Stimulated activated CD8-positive, alpha-beta memory T cell treated with anti-CD3 and anti-CD28 coated beads, Interleukin-4, amount 100 ng/mL, for 48 hours (primary cell): ENCODE results near the gene GLOD4.
A peak's percentile ranks its signal among the peaks of the same experiment; 100 is the strongest.

Source experiments
- DNase-seq: peaks from one replicate; pipeline ENCODE4 v3.0.0-alpha.2; 2020

The GLOD4 gene

DNA sequence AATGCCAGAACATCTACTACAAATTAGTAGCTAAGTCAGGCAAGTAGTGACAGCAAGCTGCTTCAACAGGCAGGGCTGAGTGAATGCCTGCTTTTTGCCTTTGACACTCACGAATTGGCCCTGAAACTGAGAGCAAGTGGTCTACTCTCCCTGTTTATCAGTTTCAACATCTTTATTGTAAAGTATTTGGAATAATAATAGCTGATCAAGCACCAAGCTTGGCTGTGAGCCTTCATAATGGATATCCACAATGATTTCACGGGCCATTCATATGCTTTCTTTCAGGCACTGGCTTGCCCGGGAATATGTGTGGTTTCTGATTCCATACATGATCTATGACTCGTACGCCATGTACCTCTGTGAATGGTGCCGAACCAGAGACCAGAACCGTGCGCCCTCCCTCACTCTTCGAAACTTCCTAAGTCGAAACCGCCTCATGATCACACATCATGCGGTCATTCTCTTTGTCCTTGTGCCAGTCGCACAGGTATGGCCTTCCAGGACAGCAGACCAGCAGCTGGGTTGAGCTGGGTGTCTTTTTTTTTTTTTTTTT is 44.4 kb downstream of the GLOD4 start:
- DNase-seq = no peak

DNA sequence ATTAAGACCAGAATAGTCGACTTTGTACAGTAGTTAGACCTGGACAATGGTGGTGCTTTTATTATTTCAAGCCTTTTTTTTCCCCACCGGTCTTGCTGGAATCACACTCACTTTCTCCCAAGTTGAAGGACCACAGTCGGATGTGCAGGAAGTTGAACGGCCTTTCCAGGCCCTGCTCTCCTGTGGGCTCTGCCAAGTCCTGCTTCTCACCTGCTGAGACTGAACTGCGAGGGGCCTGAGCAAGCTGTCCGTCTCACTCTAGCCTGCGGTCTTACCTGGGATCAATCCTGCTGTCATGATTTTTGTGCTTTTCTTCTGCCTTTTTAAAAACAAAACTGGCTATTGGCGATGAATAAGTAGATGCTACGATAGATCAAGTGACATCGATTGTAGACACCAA is 48.3 kb downstream of the GLOD4 start:
- no peak for DNase-seq

DNA sequence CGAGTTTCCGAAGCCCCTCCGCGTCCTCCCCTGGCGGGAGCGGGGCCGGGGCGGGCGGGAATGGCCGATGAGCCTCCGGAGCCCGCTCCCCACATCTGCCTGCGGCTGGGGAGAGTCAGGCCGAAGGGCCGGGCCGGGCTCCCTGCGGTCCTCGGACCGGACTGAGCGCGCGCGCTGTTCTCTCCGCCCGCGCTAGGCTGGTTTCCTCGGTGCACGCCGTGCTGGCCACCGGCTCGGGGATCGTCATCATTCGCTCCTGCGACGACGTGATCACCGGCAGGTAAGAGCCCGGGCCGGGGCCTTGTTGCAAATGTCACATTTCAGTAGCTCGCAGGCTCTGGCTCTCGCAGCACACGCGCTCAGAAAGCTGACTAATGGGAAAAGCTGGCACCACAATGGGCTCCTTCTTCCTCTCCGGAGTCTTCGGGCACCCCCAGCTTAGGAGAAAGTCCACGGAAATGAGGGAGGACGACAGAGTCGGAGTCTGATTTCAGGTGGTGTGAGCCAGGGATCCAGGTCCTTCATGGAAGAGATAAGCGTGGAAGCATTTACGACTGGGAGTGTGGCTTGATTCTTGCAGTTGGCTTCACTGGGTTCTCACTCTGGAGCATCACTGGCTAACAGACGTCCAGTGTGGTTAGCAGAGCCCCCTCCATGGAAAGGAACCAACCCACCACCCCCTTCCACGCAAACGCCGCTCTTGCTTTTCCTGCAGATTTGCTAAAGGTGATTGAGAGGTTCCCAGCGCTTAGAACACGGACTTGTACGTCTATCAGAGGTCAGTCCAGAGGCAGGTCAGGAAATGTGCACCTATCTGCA is 49.0 kb downstream of the GLOD4 start:
- DNase-seq = peak; percentile 65

DNA sequence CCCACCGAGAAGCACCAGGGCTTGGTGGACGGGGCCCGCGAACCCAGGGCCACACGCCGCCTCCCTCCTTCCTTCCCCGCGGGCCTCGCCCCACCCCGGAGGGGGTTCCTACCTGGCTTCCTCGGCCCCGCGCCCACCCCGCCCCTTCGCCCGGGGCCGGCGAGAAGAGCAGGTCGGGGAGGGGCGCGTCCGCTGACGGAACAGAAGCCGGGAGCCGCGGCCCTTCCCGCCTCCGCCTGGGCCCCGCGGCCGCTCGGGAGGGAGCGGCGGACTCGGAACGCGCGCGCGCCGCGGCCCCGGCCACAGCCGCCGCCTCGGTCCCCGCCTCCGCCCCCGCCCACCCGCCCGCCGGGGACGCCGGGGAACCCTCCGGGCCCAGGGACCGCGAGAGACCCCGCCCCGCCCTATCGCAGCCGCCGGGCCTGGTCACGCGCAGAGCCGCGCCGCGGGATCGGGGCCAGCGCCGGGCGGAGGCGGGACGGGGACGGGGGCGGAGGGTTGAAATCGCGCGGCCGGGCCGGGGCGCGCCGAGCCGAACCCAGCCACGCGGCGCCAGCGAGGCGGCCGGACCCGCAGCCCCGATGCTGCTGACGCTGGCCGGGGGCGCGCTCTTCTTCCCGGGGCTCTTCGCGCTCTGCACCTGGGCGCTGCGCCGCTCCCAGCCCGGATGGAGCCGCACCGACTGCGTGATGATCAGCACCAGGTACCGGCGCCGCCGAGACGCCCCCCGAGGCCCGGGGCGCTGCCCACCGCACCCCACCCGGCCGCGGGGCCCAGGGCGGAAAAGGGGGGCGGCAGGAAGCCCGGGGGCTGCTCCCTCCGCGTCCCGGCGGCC is 49.8 kb downstream of the GLOD4 start, which contains the start of gene TLCD3A:
Gene TLCD3A, plus strand, starts transcription at position 530 of the 835 bp plus-strand sequence. Its CDS starts 52 bp downstream, at position 582.
- DNase-seq = peak; percentile 74

DNA sequence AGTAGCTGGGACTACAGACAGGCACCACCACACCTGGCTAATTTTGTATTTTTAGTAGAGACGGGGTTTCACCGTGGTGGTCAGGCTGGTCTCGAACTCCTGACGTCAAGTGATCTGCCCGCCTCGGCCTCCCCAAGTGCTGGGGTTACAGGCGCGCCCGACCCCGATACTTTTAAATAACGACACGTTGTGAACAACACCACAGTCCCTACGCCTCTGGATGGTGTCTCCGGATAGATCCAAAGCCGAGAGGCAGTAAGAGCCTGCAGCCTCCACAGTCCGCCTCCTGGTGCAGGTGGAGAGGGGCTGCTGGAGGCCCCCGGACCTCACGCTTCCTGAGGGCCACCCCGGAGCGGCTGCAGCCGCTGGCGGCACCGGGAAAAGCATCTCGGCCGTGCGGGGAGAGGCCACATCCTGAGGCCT is 50.4 kb downstream of the GLOD4 start:
- DNase-seq = no peak

DNA sequence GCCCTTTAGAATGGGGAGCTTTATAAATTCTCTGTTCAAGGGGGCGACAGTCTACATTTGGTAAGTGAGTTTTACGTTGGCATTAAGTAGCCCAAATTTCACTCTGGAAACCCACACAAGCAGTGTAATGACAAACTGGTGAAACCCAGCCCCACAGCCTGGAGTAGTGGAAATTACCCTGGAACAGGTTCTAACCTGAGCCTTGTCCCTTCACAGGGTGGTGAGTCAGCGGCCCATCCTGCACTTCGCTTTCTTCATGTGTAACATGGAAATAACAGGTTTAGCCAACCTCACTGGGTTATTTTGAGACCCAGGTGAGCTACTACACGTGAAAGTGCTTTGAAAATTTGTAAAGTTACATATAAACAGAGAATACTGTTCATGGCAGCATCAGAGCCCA is 53.2 kb downstream of the GLOD4 start:
- no peak for DNase-seq

DNA sequence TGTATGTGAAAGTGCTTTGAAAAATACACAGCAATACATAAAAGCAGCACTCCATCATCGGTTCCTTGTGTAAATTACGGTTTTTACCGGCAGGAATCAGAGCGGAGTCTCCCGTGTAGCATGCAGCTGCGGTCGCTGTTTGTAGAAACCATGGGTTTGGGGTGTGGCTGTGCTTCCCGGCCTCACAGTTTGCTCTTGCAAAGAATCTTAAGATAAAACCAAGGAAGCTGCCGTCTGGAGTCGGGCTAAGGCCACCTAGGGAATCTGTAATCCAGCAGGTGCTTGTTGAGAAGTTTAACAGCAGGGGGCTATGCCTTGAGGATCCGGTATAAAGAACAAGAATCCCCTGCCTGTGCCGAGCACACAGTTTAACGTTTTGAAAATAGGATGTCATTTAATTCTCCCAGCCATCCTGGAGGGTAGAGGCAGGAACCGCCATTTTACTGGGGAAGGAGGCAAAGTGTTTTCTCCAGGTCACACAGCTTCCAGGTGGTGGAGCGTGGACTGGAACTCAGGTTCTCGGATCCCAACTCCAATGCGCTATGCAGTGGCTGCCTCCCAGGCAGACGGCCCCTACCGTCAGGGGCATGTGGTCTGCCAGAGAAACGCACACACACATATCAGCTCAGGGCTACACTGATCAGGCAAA is 55.7 kb downstream of the GLOD4 start:
- DNase-seq = no peak

DNA sequence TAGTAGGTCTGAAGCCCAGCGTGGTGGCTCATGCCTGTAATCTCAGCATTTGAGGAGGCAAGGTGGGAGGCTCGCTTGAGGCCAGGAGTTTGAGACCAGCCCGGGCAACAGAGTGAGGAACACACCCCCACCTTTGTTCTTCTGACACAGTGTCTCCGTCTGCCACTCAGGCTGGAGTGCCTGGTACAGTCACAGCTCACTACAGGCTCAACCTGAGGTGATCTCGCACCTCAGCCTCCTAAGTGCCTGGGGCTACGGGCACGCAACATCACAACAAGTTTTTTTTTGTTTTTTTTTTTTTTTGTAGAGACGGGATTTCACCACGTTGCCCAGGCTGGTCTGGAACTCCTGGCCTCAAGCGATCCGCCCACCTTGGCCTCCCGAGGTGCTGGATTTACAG is 56.3 kb downstream of the GLOD4 start:
- no peak for DNase-seq

DNA sequence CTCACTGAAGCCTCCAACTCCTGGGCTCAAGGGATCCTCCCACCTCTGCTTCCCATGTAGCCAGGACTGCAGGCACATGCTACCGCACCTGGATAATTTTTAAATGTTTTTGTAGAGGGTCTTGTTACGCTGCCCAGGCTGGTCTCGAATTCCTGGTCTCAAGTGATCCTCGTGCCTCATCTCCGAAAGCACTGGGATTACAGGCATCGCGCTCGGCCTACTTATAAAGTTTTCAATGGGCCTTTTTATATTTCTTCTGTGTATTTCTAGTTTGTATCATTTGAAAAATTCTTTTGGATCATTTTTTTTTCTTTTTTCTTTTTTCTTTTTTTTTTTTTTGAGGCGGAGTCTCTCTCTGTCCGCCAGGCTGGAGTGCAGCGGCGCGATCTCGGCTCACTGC is 57.0 kb downstream of the GLOD4 start:
- no peak for DNase-seq

DNA sequence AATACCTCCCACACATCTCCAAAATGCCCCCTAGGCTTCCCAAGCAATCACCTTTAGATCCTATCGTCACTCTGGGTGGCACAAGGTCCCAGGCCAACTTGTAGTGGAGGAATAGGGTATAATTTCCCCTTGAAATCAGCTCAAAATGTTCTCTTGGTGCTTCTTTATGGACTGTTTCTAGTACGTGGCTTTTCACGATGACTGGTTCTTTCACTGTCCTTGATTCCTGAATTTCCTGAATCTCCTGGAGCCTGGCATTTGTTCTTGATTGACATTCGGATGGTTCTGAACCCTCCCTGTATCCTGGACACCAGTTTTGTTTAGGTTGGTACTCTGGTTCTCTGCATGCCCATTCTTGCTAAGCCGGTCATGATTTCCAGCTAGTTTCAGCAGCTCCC is 60.5 kb downstream of the GLOD4 start:
- no peak for DNase-seq

DNA sequence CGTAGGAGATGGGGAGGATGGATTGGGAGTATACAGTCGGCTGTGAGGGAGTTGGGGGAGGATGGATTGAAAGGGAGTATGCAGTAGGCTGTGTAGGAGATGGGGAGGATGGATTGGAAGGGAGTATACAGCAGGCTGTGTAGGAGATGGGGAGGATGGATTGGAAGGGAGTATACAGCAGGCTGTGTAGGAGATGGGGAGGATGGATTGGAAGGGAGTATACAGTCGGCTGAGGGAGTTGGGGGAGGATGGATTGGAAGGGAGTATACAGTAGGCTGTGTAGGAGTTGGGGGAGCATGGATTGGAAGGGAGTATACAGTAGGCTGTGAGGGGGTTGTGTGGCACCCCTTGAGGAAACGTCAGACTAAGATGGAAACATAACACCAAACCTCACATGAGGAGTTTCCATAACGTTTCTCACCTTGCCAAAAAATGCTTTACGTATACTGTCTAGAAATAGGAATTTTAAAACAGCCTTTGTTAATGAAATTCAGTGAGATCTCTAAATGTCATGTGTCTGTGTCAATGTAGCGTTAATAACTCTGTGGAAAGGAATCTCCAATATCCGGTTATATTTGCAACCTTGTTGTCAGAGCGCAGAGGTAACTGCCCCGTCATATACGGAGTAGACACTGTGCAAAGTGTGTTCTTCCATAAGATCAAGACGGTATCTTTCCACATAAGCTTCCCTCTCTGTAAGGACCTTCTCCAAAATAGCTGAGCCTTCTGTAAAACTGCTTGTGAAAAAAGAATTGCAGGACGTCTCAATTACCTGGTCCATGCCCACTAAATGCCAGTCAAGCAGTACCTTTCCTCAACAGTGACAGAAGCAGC is 61.2 kb downstream of the GLOD4 start:
- DNase-seq = no peak

DNA sequence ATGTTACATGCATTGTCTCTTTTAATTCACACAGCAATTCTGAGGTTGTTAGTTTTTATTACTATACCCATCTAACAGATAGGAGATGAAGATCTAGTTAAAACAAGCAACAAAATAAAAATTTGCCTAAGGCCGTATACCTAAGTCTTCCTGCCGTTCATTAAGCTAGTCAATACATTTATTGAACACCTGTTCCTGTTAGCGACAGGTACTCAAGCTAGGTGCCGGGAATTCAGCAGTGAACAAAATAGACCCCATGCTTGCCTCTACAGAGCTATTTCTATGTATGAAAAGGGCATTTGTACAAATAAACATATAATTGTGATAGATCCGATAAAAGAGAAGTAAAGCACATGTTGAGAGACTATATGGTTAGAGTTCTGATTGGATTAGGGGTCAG is 64.0 kb downstream of the GLOD4 start:
- no peak for DNase-seq
